IMR-90 (cell line): ENCODE data around the gene IGHMBP2. TPM values are rescaled to one million over a fixed set of nuclear protein-coding genes. Genes with fewer than 3 reads are reported as not detected.

ENCODE experiments used
- ATAC-seq: fragments of 200-7000 bp; cut with Tn5 transposase; 2 replicates; pipeline ENCODE4 v1.9.1; 2020; ENCODE audit warnings: low read depth, mild to moderate bottlenecking, moderate library complexity
- BruUV-seq: library from RNA; stranded (reverse); fragments of 400-500 nt; replicated peaks from 2 replicates; lab custom pipeline; 2021; lab: Mats Ljungman, UMichigan
- CTCF ChIA-PET: fragments of 300-600 bp; formaldehyde crosslinking; extraction: SDS; loops from one replicate; lab custom pipeline; 2021; ENCODE audit warnings: antibody characterized with exemption; lab: Yijun Ruan, JAX
- POLR2A ChIA-PET: fragments of 300-600 bp; sonication (Branson Sonifier 250); formaldehyde crosslinking; loops from one replicate; lab custom pipeline; 2022; ENCODE audit warnings: antibody characterized with exemption; ENCODE audit not compliant: unreplicated experiment; lab: Charles Lee
- DNase-seq: peaks from one replicate; pipeline ENCODE4 v3.0.0; 2013
- H2AFZ ChIP-seq: replicated peaks from 2 replicates; pipeline ENCODE3; 2013; ENCODE audit warnings: low read length, mild to moderate bottlenecking; ENCODE audit not compliant: poor library complexity
- H2AK5ac ChIP-seq: 2 replicates; pipeline ENCODE4 v1.6.1; 2013; ENCODE audit warnings: low read depth, low read length, inconsistent platforms
- H2AK9ac ChIP-seq: replicated peaks from 2 replicates; pipeline ENCODE3; 2013; ENCODE audit warnings: mild to moderate bottlenecking, low read depth, low read length, moderate library complexity; ENCODE audit not compliant: poor library complexity
- H2BK120ac ChIP-seq: 2 replicates; pipeline ENCODE4 v1.6.1; 2013; ENCODE audit warnings: low read depth, low read length, inconsistent platforms
- H2BK15ac ChIP-seq: 3 replicates; pipeline ENCODE4 v1.6.1; 2013; ENCODE audit warnings: low read depth, low read length, inconsistent platforms
- H2BK20ac ChIP-seq: 2 replicates; pipeline ENCODE4 v1.6.1; 2013; ENCODE audit warnings: low read depth, mild to moderate bottlenecking, inconsistent platforms, low read length, moderate library complexity
- H2BK5ac ChIP-seq: 2 replicates; pipeline ENCODE4 v1.6.1; 2013; ENCODE audit warnings: mild to moderate bottlenecking, low read depth, low read length, inconsistent platforms; ENCODE audit not compliant: poor library complexity, severe bottlenecking
- H3K14ac ChIP-seq: replicated peaks from 2 replicates; pipeline ENCODE4 v1.6.1; 2013; ENCODE audit warnings: low read depth, low read length, inconsistent platforms
- H3K18ac ChIP-seq: 2 replicates; pipeline ENCODE4 v1.6.1; 2013; ENCODE audit warnings: low read depth, low read length, control low read depth
- H3K23ac ChIP-seq: 2 replicates; pipeline ENCODE4 v1.6.1; 2013; ENCODE audit warnings: low read depth, low read length, inconsistent platforms
- H3K27ac ChIP-seq: 2 replicates; pipeline ENCODE4 v1.5.1; 2013; ENCODE audit warnings: mild to moderate bottlenecking, control low read depth, low read length; ENCODE audit not compliant: insufficient read depth
- H3K27me3 ChIP-seq: 2 replicates; pipeline ENCODE4 v1.6.1; 2013; ENCODE audit warnings: low read length; ENCODE audit not compliant: control insufficient read depth, insufficient read depth
- H3K36me3 ChIP-seq: 2 replicates; pipeline ENCODE4 v1.6.1; 2013; ENCODE audit warnings: low read length, mixed read lengths; ENCODE audit not compliant: control insufficient read depth, insufficient read depth
- H3K4ac ChIP-seq: 2 replicates; pipeline ENCODE4 v1.6.1; 2013; ENCODE audit warnings: low read depth, low read length, inconsistent platforms
- H3K4me1 ChIP-seq: 2 replicates; pipeline ENCODE4 v1.6.1; 2013; ENCODE audit warnings: low read length, mixed read lengths; ENCODE audit not compliant: control insufficient read depth, insufficient read depth
- H3K4me2 ChIP-seq: 2 replicates; pipeline ENCODE4 v1.6.1; 2013; ENCODE audit warnings: low read depth, mild to moderate bottlenecking, control low read depth, low read length, moderate library complexity
- H3K4me3 ChIP-seq: 2 replicates; pipeline ENCODE4 v1.5.1; 2013; ENCODE audit warnings: low read depth, mild to moderate bottlenecking, control low read depth, low read length, moderate library complexity; ENCODE audit not compliant: insufficient read depth
- H3K56ac ChIP-seq: 2 replicates; pipeline ENCODE4 v1.6.1; 2013; ENCODE audit warnings: low read length, inconsistent platforms; ENCODE audit not compliant: insufficient read depth; ENCODE audit errors: extremely low read depth
- H3K79me1 ChIP-seq, 2 experiments: 2 replicates each; pipeline ENCODE4 v1.6.1; 2013; ENCODE audit warnings: low read length in 2 of 2, inconsistent platforms in 1 of 2, low read depth in 1 of 2
- H3K9ac ChIP-seq: 2 replicates; pipeline ENCODE4 v1.6.1; 2013; ENCODE audit warnings: low read depth, low read length, control low read depth
- H3K9me1 ChIP-seq: 2 replicates; pipeline ENCODE4 v1.6.1; 2013; ENCODE audit warnings: low read length, inconsistent platforms; ENCODE audit not compliant: insufficient read depth
- H3K9me3 ChIP-seq: 2 replicates; pipeline ENCODE4 v1.6.1; 2013; ENCODE audit warnings: low read length; ENCODE audit not compliant: control insufficient read depth, insufficient read depth
- H4K20me1 ChIP-seq: 2 replicates; pipeline ENCODE4 v1.6.1; 2013; ENCODE audit warnings: low read length, inconsistent platforms; ENCODE audit not compliant: insufficient read depth
- H4K5ac ChIP-seq: 2 replicates; pipeline ENCODE4 v1.6.1; 2013; ENCODE audit warnings: mild to moderate bottlenecking, low read depth, low read length, control low read depth
- H4K8ac ChIP-seq, 2 experiments: 2 replicates each; pipeline ENCODE4 v1.6.1; 2013; ENCODE audit warnings: low read depth in 2 of 2, low read length in 2 of 2, control low read depth in 1 of 2, inconsistent platforms in 1 of 2
- H4K91ac ChIP-seq: 2 replicates; pipeline ENCODE4 v1.6.1; 2013; ENCODE audit warnings: low read depth, low read length, inconsistent platforms; ENCODE audit not compliant: insufficient read depth
- BHLHE40 ChIP-seq: fragments of 150-350 bp; IDR thresholded peaks from 2 replicates; pipeline ENCODE4 v1.6.1; 2016; ENCODE audit warnings: mild to moderate bottlenecking, low read depth, low read length
- CEBPB ChIP-seq: IDR thresholded peaks from 2 replicates; pipeline ENCODE4 v1.6.1; 2012; ENCODE audit warnings: low read depth, low read length, improper control_type of control experiment
- MAZ ChIP-seq: IDR thresholded peaks from 2 replicates; pipeline ENCODE4 v1.6.1; 2012; ENCODE audit warnings: low read depth, mild to moderate bottlenecking, low read length, improper control_type of control experiment, moderate library complexity, borderline replicate concordance
- NFE2L2 ChIP-seq: fragments of 150-350 bp; IDR thresholded peaks from 2 replicates; pipeline ENCODE4 v1.6.1; 2016; ENCODE audit warnings: low read depth, mild to moderate bottlenecking, low read length
- RFX5 ChIP-seq: IDR thresholded peaks from 2 replicates; pipeline ENCODE4 v1.8.0; 2012; ENCODE audit warnings: low read depth, mild to moderate bottlenecking, low read length, moderate library complexity
- WGBS, 2 experiments: methylation state at CpG; one replicate each; pipeline versions ENCODE4 v1.1.5 to v1.1.7; 2013; ENCODE audit warnings: missing lambda C conversion rate in 2 of 2; ENCODE audit not compliant: insufficient read length in 1 of 2; ENCODE audit errors: extremely low coverage in 2 of 2; 5-methylcytosine and 5-hydroxymethylcytosine counted together
- dilution Hi-C: fragments of 300-500 bp; cut with HindIII; formaldehyde crosslinking; loops from one replicate; pipeline ENCODE4 v1.14.3; 2018; ENCODE audit warnings: low sequenced_read_pairs; ENCODE audit not compliant: unreplicated experiment
- in situ Hi-C: fragments of 300-500 bp; cut with MboI; formaldehyde crosslinking; loops from 3 replicates; pipeline ENCODE4 v1.14.3; 2019; ENCODE audit warnings: low sequenced_read_pairs, inconsistent platforms, mixed read lengths
- intact Hi-C: fragments of 100-400 bp; cut with micrococcal nuclease; formaldehyde crosslinking; loops from 2 replicates; pipeline ENCODE4 v1.10.0; 2022
- polyA plus RNA-seq, 3 experiments: library from polyadenylated mRNA; depleted of rRNA; stranded (reverse); fragments of >200 nt; gene quantifications; 2 replicates each; pipeline ENCODE4 v1.2.3, GENCODE V29; 2012; ENCODE audit warnings: low replicate concordance in 1 of 3
- total RNA-seq: library from RNA; depleted of rRNA; stranded (reverse); fragments of >200 nt; gene quantifications from 2 replicates; pipeline ENCODE4 v1.2.3, GENCODE V29; 2012

IGHMBP2 gene
- total and polyA plus RNA-seq, 2 of the 4 experiments (the other 2 are of a cell fraction), result 4.5 to 11.1 TPM

DNA sequence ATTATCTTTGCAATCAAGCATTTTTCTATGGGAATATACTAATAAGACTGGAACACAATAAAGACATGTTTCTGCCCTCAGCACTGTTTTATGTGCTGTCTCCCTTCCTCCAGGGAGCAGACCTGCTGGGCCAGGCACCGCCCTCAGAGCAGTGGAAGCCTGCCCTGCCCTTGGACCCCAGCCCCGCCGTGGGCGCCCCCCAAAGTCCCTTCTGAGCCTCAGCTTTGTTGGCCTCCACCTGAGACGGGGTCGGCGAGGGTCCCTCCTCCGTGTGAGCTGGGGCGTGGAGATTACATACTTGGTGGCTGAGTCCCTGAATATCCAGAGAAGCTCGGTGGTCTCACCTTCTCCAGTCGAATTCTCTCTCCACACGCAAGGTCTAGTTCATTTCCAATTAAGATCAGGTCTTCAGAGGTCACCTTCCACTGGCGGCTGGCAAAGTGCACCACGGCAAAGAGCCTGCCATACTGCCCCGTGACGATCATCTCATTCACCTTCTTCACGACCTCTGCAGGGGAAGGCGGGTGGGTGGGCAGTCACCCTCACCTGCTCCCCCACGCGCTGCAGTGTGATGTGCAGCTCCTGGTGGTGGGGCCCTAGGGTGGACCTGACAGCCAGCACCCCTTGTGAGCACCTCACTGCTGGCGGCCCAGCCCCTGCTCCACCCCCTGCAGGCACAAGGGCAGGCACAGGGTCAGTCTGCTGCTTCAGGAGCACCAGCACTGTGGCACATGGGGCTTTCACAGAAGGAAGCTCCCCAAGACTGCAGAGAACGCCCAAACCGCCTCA lies 7.3 kb upstream of the IGHMBP2 start:
- 92% methylated on average over 16 of the region's 23 CpGs; no CpG with 5 or more reads in 1 of the 2 experiments for WGBS, 2 experiments
- H3K56ac ChIP-seq, result no peak overlapping the region
- no peak overlapping the region for H3K18ac ChIP-seq
- DNase-seq (no peak), ATAC-seq (no peak)
- H2BK15ac ChIP-seq, result no peak overlapping the region
- H3K23ac ChIP-seq, result no peak overlapping the region
- no peak overlapping the region for H2AK9ac ChIP-seq
- no peaks in the 10 kb centered on the region; the same call in 1 of the 2 replicates for H3K4me1 ChIP-seq
- no peak overlapping the region for H3K4ac ChIP-seq
- no peaks in the 10 kb centered on the region for H3K9me3 ChIP-seq
- H2BK20ac ChIP-seq, result no peak overlapping the region
- H3K27me3 ChIP-seq, result no peaks in the 10 kb centered on the region
- in situ Hi-C loops, result no loop called here
- ChIA-PET CTCF (no interaction called here), POLR2A (no interaction called here)
- no peak overlapping the region for H2AK5ac ChIP-seq
- intact Hi-C loops, result no loop called here
- dilution Hi-C loops, result no loop called here
- no TSS peak for BruUV-seq
- TF ChIP-seq RFX5, result no peak
- TF ChIP-seq BHLHE40, result no peak
- no peak for TF ChIP-seq MAZ
- no peak for TF ChIP-seq NFE2L2
- no peak for TF ChIP-seq CEBPB
- H4K5ac ChIP-seq, result no peak overlapping the region
- no peak overlapping the region for H3K4me3 ChIP-seq
- no peak overlapping the region for H4K8ac ChIP-seq
- no peak overlapping the region for H2AFZ ChIP-seq
- peaks cover 0 to 15% of the 10 kb centered on the region in 2 experiments for H3K79me1 ChIP-seq
- no peak overlapping the region for H2BK5ac ChIP-seq
- H4K20me1 ChIP-seq, result peaks cover 6% of the 10 kb centered on the region; the same call in 1 of the 2 replicates
- no peaks in the 10 kb centered on the region for H3K9me1 ChIP-seq
- no peak overlapping the region for H4K91ac ChIP-seq
- H3K27ac ChIP-seq, result no peak overlapping the region
- no peak overlapping the region for H3K4me2 ChIP-seq
- H3K14ac ChIP-seq, result no peak overlapping the region
- peaks cover 55% of the 10 kb centered on the region for H3K36me3 ChIP-seq
- no peak overlapping the region for H3K9ac ChIP-seq
- no peak overlapping the region for H2BK120ac ChIP-seq
